Breast epithelium (tissue), 3 donors: ENCODE measurements around the gene MRPS27.

Source experiments
- CTCF ChIP-seq, 3 donors: fragments of 450-650 bp; IDR thresholded peaks; one replicate each; pipeline ENCODE4 v1.5.1; 2016 to 2017; ENCODE audit warnings: antibody characterized with exemption in 3 of 3, mild to moderate bottlenecking in 3 of 3, moderate library complexity in 3 of 3
- POLR2A ChIP-seq: fragments of 450-650 bp; IDR thresholded peaks from one replicate; pipeline ENCODE4 v1.6.1; 2016; ENCODE audit warnings: antibody characterized with exemption, mild to moderate bottlenecking, moderate library complexity

DNA sequence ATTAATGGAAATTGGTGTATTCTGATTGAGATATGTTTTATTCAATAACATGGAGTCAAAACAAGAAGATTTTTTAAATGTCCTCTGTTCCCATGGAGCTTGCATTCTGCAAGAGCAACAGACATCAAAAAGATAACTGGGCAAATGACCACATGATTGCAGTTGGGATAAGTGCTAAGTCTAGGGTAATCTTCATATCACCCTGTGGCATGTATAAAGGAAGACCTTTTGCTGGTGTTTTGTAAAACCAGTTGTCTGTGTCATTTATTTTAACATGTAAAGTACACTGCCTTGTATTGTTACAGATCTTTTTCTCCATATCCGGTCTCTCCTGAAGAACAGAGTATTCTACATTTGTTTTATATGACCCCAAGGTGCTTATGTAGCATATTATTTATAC lies 44.1 kb upstream of the MRPS27 start:
- no peak for TF ChIP-seq CTCF (IDR thresholded peaks at IDR 0.05)
- TF ChIP-seq POLR2A: no peak
